CD4-positive, alpha-beta T cell treated with Interleukin-15 for 1 hour (primary cell): Measurements from ENCODE around the gene ITGA2.

Experiments used
- DNase-seq: peaks from one replicate; pipeline ENCODE4 v3.0.0-alpha.2; 2020

The ITGA2 gene

DNA sequence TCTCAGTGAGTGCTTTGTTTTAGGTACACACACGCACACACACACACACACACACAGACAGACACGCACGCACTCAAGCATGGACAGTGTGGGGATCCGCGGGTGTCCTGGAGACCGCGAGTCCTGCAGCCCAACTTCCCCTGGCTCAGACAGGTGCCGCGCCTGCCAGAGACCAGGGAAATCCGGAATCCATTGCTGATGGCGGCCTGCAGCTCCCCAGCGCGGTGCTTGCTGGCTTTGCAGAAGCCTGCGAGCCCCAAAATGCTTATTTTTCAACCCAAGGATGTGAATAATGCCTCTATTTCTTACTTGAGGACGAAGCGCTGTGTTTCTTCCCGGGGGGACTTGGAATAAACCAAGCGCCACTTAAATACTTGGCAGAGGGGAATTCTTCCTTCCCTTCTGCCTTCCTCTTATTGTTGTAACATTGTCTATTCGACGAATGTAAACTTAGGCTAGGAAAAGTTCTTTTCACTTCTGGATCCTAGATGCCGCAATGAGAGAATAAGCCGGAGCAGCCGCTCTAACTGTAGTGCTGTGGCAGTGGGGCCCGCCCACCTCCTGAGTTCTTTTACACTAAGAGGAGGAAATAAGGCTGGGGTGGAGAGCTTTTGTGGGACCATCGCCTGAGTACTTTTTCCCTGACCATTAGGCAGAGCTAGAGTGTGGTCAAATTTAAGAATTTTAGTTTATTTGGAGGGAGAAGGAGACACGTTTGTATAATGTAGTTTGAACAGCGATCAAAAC, 802 bp downstream of the ITGA2 start:
- no peak for DNase-seq

DNA sequence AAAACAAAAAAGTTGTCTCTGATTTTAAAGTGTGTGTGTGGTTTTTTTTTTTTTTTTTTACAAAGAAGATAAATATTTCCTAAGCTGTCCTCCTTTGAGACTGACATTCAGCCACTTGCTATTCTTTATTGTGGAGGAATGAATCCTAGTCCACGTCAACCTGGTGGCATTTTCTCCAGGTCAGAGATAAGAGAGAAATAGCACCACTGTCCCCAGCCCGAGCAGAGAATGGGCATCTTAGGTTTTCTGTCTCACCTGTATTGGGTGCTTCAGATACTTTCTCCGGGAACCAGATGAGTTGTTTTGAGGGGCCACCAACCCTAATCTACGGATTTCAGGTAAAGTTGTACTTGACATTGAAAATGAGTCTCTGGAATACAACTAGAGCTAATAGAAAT, 1.4 kb downstream of the ITGA2 start:
- DNase-seq: no peak

DNA sequence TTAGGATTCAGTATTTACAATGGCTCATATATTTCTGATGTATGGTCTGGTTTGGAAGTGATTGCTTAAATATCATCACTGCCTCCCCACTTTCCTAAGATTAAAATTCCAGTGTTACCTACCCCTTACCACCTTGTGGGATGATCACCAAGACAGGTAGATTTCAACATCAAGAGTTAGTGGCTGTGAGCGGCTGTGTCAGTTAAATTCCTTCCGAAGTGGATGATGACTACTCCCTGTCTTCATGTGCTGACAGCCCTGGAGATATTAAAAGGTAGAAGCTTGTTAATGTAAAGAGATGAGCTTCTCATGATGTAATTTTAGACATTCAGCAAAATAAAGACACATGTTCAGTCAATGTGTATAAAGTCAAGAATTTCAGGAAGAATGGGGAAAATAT, 4.2 kb downstream of the ITGA2 start:
- no peak for DNase-seq

DNA sequence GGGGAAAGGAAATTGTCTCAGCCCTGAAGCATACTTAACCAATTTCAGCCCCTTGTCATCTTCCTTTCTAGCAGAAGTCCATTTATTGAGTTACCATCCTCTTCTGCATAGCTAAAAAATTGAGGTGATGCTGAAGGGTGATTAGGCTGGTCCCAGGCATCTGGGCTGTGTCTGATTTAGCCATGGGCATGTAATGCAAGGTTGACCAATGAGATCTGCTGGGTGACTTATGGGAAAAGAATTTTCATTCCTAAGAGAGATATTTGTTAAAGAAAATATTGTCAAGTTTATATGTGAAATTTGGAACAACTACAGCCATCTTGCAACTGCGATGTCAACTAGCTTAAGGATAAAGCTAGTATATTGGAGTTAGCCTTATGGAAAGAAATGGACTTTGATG, 5.1 kb downstream of the ITGA2 start:
- DNase-seq: no peak

GRCh38 chr5:52995095-52995494, 5.9 kb downstream of the ITGA2 start:
- DNase-seq: no peak

- no peak for DNase-seq
Measured at GRCh38 chr5:52995914-52996313, 6.8 kb downstream of the ITGA2 start.

- DNase-seq: no peak
Measured at GRCh38 chr5:52996979-52997378, 7.8 kb downstream of the ITGA2 start.

GRCh38 chr5:52997424-52997823, 8.3 kb downstream of the ITGA2 start:
- DNase-seq: no peak

DNA sequence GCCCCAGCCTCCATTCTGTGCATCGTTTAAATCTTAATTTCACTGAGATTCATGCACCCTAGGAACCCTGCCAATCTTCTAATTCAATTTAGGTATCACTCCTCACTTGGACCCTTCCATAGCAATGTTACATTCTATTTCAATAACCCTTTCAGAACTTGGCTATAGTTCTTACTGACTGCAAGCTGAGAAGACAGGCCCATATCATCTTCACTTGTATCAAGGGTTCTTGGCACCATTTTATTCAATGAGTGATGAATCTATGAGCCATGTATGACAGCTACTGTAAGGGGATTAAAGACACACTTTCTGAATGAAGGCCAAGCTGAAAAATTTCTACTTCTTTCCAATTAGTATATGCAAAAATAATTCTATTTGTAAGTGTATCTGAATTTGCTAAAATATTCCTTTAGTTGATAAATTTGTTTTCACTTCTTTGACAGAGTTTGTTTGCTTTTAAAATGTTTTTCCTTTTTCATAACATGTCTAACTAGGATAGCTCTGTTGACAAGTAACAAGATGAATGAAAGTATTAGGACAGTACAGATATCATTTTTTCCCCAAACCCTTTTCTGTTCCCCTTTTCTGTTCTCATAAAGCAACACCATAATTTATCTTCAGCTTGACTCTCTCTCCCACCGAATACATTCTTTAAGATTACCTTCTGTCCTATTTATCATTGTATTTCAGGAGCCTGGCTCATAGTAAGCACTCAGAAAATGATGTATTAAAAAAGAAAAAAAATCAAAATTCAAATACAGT, 9.6 kb downstream of the ITGA2 start:
- no peak for DNase-seq

DNA sequence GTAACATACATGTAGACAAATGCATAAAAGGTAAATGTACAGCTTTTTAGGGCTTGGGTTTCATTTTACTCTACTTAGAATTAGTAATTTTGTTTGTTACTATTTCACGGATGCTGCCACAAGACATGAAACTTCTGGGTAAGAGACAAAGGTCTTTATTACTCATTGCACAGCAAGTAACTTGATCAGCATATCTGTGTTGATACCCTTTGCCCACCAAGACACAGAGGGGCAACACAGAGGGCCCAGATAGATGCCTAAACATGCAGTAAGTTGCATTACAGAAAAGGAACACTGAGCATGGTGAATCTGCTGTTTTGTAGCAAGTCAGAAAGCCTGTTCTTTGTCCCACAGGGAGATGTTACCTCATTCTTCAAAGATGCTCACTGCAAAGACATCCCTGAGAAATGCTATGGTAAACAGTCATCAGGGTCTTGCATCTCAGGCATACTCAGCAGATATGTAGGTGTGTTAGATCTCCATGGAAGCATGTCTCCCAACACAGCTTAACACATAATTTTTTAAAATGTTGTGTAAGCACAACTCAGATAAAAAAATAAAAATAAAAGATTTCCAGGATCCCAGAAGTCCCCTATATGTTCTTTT, 10.3 kb downstream of the ITGA2 start:
- no peak for DNase-seq

DNA sequence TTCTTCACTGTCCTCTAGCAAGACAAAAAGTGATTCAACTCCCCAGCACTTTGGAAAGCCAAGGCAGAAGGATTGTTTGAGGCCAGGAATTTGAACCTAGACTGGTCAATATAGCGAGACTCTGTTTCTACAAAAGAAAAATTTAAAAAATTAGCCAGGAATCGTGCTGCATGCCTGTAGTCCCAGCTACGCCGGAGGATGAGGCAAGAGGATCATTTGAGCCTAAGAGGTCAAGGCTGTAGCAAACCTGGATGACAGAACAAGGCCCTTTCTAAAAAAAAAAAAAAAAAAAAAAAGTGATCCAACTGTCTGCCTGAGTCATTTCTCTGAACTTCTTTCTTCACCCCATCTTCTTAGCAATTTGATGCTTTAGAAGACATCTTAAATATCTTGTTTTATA, 12.4 kb downstream of the ITGA2 start:
- no peak for DNase-seq

- no peak for DNase-seq
Measured at GRCh38 chr5:53002491-53002890, 13.3 kb downstream of the ITGA2 start.

- no peak for DNase-seq
Measured at GRCh38 chr5:53003144-53003543, 14.0 kb downstream of the ITGA2 start.

DNA sequence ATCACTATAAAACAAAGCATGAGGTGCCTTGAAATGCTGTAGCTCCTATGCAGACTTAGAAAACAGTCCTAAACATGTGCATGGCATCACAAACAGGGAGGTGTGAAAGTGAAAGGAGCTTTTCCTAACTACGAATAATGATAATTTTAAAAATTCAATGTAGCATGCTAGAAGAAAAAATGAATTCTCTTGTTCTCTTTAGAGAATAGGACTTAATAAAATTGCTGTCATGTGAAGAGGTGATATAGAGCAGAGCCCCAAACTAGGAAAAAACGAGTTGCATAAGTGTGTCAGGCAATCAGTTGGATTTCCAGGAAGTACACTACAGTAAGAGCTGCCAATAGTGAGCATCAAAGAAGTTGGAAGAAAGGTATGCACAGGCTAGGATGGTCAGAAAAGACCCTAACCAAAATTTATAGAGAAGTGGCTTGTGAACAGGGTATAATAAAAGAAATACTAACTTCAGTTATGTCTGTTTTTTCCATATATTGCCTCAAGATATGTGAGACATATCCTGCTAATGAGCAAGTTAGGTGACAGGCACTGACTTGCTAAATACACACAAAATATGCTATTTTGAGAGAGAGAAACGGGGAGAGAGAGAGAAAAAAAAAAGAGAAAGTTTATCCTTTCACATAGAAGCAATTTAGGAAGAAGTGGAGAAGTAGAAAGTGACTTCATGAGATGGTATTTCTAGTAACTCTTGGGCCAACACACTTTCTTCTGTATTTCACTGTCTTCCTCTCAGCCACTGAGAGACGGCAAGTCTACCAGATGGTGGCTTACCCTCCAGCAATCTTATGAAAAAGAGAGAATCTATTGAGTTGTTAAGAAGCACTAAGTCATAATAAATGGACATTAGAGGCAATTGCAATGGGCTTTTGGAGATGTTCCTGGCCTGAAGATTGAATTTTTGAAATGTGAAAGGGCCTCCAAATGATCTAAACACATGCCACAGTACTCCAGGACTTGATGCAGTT, 18.0 kb downstream of the ITGA2 start:
- DNase-seq: no peak

- no peak for DNase-seq
Measured at GRCh38 chr5:53008751-53009150, 19.6 kb downstream of the ITGA2 start.

DNA sequence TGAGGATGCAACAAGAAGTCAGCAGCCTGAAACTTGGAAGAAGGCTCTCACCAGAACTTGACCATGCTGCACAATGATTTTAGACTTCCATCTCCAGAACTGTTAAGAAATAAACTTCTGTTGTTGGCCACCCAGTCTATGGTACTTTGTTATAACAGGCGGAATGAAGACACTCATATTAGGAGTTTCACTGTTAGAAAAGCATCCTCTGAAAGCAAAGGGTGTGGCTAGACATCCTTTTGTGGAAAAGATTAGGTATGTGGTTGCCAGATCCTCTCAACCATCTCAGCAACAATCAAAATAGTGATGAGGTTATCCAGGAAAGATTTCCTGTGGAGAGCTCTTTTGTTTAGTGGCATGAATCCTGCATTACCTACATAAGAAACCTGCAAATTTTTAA, 20.7 kb downstream of the ITGA2 start:
- DNase-seq: no peak

GRCh38 chr5:53010814-53011213, 21.7 kb downstream of the ITGA2 start:
- no peak for DNase-seq

DNA sequence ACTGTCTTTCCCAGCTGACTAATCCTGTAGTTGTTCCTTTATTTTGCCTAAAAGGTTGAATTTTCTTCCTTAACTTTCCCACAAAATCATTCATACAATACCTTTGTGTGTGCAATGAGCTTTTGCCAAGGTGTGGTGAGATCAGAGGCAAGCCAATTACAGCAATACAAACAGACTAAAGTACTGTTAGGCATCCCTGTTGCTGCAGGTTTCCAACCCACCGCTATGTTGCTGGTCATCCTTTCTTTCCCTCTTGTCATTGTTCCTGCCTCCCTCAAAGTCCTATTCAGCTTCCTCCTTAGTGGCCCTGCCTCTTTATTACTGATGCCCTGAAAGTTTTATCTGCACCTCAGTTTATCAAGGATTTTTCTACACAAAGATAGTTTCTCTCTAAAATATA, 22.1 kb downstream of the ITGA2 start:
- no peak for DNase-seq

DNA sequence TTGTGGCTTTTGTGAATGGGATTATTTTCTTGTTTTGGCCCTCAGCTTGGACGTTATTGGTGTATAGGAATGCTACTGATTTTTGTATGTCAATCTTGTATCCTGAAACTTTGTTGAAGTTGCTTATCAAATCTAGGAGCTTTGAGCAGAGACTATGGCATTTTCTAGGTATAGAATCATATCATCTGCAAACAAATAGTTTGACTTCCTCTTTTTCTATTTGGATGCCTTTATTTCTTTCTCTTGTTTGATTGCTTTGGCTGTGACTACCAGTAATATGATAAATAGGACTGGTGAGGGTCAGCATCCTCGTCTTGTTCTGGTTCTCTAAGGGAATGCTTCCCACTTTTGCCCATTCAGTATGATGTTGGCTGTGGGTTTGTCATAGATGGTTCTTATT, 24.7 kb downstream of the ITGA2 start:
- DNase-seq: no peak

DNA sequence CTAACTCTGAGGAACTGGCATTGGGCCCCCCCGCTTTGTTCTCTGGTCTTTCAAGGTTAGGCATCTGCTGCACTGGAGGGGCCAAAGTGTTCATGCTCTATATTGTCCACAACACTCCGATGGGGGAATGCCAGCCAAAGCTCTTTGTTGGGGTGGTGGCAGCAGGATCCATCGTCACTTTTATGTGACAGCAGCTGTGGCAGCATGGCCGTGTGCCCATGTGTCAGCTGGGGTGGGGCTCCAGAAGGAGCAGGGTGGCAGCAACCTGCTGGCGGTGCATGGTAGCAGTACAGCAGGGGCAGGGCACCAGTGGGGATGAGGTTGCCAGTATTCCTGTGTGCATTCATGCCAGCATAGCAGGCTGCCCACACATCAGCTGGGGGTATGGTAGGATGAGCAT, 28.2 kb downstream of the ITGA2 start:
- DNase-seq: no peak

GRCh38 chr5:53017794-53018391, 28.7 kb downstream of the ITGA2 start:
- no peak for DNase-seq

- DNase-seq: no peak
Measured at GRCh38 chr5:53019320-53019719, 30.2 kb downstream of the ITGA2 start.
